ENCODE measurements around the gene OBSCN.

GRCh38 chr1:228374711-228375577 is 167.1 kb downstream of the OBSCN start:
- TF ChIP-seq POLR2AphosphoS5 (IDR thresholded peaks at IDR 0.05; ENCODE audit: low read depth, low read length) = no peak
- TF ChIP-seq, protein P1, sequence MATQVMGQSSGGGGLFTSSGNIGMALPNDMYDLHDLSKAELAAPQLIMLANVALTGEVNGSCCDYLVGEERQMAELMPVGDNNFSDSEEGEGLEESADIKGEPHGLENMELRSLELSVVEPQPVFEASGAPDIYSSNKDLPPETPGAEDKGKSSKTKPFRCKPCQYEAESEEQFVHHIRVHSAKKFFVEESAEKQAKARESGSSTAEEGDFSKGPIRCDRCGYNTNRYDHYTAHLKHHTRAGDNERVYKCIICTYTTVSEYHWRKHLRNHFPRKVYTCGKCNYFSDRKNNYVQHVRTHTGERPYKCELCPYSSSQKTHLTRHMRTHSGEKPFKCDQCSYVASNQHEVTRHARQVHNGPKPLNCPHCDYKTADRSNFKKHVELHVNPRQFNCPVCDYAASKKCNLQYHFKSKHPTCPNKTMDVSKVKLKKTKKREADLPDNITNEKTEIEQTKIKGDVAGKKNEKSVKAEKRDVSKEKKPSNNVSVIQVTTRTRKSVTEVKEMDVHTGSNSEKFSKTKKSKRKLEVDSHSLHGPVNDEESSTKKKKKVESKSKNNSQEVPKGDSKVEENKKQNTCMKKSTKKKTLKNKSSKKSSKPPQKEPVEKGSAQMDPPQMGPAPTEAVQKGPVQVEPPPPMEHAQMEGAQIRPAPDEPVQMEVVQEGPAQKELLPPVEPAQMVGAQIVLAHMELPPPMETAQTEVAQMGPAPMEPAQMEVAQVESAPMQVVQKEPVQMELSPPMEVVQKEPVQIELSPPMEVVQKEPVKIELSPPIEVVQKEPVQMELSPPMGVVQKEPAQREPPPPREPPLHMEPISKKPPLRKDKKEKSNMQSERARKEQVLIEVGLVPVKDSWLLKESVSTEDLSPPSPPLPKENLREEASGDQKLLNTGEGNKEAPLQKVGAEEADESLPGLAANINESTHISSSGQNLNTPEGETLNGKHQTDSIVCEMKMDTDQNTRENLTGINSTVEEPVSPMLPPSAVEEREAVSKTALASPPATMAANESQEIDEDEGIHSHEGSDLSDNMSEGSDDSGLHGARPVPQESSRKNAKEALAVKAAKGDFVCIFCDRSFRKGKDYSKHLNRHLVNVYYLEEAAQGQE (IDR thresholded peaks at IDR 0.05; ENCODE audit: insufficient read depth in 1 of 2, low read depth in 2 of 2, low read length in 2 of 2) = no peak
- no peak for TF ChIP-seq SIN3A (IDR thresholded peaks at IDR 0.05; ENCODE audit: borderline replicate concordance, insufficient read depth, low read length)
